ENCODE measurements around the gene GBX1.

The GBX1 gene

DNA sequence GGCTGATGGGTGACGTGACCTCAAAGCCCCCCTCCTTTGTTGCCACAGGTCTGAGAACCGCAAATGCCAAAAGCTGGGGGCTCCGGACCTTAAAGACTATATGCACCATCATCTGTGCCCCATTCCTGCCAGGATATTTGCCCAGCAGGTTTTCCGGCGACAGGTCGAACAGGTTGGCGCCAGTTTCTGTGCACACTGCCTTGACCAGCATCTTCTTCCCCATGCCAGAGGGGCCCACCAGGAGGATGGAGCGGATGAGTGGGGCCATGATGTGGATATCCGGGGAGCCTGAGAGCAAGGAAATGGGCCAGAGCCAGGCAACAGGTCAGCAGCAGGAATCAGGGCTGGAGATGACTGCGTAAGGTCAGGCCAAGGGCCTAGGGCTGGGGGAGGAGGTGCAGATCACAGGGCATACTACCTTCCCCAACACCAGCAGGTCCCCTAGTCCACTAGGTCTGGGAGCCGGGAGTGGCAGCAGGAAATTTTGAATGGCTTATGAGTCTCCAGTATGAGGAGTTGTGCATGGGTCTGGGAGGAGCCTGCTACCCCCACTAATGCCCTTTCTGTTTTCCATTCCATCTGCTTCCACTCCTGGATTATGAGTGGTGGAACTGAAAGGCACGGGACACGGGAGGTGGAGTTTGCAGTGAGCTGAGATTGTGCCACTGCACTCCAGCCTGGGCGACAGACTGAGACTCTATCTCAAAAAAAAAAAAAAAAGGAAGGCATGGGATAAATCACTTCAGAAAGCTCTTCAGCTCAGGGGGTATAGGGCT lies 25.9 kb upstream of the GBX1 start:
- no peak for DNase-seq

DNA sequence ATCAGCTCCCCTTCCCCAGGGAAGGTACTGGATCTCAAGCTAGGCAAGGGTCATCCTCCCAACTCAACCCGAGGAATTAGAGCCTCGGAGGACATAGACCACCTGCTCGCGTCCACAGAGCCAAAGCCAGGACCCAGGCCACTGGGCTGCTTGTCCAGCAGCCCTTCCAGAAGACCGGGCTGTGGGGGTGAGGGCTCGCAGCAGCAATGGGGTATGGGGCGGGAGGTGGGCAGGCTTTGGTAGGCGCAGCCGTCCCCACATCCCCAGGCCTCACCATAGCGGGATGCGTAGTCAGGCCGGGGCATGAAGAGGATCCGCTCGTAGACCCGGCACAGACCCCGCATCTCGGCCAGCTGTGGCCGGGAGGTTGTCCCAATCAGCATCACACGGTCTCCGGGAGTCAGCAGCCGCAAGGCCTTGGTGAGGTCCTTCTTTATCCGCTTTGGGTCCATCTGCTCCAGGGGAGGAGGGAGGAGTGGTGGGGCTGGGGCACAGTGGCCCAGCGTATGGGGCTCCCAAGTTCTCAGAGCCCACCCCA lies 24.6 kb upstream of the GBX1 start:
- DNase-seq: no peak

DNA sequence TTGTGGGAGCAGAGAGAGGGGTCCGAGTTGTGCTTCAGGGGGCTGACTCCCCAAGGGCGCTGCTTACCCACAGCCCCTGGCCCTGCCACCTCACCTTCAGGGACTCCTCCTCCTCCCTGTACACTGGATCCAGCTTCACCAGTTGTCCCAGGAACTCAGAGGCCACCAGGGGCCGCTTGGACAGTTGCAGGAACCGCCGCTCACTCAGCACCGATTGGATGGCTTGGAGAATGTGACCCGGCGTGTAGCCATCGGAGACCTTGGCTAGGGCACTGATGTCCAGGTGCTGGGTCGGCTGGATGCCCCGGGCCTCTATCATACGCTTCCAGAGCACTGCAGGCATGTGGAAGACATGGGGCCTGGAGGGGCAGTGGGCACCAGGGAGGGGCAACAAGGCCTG lies 24.1 kb upstream of the GBX1 start:
- DNase-seq: no peak

DNA sequence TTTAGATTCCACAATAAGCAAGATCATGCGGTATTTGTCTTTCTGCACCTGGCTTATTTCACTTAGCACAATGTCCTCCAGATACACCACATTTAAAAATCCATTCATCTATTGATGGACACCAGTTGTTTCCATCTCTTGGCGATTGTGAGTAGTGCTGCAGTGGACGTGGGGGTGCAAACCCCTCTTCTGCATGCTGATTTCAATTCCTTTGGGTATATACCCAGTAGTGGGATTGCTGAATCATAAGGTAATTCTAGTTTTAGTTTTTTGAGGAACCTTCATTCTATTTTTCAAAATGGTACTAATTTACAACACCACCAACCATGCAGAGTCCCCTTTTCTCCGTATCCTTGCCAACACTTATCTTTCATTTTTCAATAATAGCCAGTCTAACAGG lies 21.5 kb upstream of the GBX1 start:
- no peak for DNase-seq

DNA sequence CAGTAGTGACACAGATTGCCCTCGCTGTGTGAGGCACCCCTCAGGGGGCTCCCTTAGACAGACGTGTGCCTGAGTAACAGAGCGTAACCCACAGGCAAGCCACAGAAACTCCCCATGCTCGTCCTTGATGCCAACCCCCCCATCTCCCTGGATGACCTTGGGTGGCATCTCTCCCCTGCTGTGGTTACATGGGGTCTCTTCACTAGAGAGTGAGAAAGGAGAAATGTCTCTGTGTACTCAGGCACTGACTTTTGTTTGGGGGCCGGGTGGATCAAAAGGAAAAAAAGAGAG lies 20.7 kb upstream of the GBX1 start:
- DNase-seq: no peak

DNA sequence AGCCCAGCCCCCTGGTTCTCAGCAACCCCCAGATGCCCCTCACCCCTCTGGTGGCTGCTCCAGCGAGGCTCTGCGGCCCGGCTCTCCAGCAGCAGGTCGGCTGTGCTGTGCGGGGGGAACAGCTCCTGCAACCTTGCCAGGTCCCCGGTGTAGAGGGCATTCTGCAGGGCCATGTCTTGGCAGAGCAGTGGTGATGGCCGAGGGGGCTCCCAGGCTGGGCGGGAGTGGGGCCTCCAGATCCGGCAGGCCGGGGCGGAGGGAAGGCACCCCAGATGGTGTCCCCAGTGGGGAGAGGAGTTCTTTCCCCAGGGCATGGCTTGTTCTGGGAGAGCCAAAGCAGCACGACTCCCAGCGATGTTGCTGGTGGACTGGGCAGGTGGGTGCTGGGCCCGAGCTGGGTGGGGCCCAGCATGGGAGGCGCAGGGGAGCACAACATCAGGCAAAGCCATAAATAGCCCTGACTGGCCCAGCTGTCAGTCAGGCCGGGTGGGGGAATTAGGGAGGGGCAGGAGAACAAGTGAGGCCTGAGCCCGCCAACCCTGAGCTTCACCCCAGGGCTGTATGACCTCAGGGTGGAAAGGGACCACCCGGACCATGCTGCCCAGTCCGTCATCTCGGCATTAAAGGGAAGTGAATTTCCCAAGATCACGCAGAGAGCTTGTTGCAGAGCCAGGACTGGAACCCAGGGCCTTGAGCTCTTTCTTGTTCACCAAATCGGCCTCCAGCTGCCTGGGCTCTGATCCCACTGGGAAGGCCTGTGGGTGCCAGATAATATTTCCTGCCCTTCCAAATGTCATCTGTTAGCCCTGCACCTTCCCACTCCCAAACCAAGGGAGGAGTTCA lies 20.1 kb upstream of the GBX1 start:
- no peak for DNase-seq

DNA sequence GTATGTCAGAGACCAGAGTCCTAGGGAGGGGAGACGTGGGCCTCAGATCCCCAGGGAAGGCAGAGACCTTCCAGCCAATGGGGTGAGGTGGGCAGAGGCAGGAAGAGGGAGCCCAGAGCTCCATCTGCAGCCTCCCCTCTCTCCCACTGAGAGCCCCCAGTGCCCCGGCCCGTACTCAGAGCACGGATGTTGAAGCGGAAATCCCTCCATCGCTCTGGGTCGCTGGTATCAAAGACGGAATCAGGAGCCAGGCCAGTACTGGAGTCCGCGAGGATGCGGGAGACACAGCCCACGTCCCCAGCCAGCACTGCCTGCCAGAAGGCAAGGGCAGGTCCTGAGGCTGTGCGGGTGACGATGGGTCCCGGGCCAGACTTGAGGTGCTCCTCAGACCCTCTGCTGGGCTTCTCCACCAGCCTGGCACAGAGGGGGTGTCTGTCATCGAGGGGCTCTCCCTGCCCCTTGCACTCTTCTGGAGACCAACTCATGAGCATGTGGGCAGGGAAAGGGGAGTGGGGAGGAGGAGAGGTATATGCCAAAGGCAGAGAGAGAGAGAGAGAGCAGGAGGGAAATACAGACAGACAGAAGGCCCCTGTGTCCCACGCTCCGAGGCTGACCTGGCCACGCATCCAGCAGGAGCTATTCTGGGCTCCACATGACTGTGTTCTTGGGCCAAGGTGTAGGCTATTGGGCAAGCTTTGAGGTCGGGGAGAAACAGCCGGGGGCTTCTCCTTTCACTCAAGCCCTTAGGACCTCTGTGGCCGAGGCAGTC lies 19.3 kb upstream of the GBX1 start, which contains the start of gene ASB10:
Gene ASB10 (minus strand): TSS at position 611 of the 769 bp plus-strand sequence. CDS start 120 bp downstream, at position 491.
- DNase-seq: no peak

DNA sequence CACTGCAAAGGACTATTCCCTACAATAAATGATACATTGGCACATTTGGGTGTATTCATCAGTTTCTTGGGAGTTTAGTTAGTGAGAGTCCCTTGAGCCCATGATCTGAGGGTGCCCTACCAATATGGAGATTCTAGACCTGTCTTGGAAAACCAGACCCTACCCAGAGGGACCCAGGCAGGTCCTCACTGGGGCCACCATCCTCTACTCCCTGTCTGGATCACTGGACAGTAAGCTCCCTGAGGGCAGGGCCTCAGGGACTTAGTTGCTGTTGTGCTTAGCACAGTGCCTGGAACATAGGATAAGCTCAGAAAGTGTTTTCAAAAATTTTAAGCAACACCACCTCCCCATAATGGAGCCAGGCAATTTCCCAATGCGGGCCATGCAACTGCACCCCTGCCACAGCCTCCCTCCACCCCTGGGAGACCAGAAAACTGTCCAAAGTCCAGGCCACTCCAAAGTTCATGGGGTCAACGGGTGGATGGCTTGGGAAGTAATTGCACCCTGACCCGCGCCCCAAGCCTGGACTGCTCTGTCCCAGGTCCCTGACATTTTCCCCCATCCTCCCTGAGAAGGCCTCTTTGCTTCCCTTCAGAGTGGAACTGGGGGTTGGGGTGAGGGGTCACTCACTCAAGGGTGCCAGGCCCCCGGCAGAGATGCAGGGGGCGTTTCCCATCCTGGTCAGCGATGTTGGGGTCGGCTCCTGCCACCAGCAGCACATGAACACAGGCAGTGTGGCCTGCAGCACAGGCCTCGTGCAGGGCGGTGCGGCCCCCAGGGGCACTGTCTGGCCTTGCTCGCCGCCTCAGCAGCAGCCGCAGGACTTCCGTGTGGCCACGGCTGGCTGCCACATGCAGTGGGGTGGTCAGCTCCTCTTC lies 18.5 kb upstream of the GBX1 start:
- no peak for DNase-seq

DNA sequence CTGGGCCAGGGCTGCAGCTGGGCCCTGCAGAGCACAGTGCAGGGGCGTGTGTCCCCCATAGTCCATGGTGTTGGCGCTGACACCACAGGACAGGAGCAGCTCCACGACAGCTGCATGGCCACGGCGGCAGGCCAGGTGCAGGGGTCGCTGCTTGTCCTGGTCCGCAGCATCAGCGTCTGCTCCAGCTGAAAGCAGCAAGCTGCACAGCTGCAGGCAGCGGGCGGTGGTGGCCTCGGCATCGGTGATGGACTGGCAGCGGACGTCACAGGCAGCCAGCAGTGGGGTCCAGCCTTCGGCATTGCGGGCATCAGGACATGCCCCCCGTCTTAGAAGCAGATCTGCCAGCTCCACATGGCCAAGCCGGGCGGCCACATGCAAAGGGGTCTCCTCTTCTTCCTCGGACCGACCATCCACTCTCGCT lies 13.5 kb upstream of the GBX1 start:
- DNase-seq: no peak

DNA sequence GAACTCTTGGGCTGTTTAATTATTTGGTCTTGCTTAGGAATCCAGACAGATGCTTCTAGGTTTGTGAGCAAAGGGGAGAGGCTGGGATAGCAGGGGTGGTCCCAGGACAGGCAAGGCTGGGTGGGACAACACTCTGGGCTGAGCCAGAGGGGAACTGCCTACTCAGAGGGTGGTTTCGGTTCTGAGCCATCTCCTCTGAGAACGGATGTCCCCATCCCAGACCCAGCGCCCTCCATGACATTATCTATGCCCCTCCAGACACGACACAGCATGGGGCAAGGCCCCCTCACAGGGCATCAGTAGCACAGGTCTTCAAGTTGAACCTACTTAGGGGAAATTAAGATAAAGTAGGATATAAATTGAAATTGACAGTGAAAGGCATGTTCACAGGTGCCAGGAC lies 12.5 kb upstream of the GBX1 start:
- DNase-seq: no peak

DNA sequence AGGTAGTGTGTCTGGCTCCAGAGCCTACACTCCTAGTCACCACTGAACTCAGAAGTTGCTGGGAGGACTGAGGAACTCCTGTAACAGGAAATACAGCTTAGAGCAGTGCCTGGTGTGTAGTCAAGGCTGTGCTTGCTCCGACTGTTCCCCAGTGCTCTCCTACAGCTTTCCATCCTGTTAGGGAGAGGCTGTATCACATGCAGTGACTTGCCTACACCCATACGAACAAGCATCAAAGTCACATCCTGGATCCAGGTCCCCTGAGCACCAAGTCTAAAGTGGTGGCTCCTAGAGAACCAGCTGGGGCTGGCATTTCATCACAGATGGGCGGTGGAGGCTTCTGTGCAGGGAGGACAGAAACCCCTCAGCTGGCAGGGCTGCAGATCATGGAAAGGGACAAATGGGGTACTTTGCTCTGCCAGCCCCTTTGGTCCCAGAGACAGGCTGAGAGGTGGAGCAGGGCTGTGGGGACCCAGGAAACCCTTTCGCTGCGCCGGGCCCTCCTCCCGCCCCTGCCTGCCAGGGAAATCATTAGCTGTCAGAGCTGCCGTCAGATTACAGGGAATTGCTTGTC lies 11.9 kb upstream of the GBX1 start:
- DNase-seq: no peak

DNA sequence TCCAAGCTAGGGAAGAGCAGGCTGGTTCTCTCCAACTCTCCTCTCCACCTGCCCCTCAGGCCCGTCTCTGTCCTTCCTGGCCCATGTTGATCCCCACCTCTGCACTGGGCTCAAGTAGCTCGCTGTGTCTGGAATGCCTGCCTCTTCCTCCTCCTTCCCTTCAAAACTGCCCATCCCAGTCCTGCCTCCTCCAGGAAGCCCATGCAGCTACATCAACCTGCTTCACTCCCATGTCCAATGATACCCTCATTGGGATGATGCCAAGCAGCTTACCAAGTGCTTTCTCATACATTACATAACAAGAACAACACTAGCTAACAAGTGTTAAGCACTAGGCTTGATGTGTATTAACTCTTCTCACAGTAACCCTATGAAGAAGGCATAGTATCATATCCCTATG lies 11.3 kb upstream of the GBX1 start:
- no peak for DNase-seq

DNA sequence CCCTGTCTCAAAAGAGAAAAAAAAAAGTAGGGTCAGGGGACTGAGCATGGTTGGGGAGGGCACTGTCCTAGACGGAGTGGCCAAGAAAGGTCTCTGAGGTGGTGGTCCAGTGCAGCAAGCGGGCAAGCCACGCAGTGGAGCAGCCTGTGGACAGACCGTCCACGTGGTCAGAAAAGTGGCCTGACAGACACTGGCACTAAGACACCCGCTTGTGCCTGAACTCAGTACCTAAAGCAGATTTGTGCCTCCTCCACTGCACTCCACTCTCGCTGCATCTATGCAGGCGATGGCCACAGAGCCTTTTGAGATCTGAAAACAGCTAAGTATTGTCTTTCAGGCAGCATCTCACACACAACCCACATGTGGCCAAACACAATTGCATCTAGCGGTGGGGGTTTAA lies 10.7 kb upstream of the GBX1 start:
- DNase-seq: no peak

DNA sequence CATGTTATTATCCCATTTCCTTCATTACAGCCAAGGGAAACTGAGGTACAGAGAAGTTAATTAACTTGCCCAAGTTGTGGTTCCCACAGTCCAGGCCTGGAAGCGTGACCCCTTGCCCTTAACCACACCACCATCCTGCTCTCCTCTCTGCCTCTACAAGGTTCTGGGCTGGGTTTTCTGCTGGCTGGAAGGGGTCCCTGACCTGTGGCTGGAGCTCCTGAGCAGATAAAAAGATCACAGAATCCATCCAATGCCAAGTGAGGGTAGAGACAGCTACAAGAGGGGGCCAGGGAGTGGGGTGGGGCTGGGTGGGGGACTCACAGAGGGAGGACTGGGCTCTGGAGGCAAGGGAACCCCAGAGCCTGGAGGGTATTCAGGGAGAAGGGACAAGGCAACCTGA lies 9.8 kb upstream of the GBX1 start:
- DNase-seq: no peak

DNA sequence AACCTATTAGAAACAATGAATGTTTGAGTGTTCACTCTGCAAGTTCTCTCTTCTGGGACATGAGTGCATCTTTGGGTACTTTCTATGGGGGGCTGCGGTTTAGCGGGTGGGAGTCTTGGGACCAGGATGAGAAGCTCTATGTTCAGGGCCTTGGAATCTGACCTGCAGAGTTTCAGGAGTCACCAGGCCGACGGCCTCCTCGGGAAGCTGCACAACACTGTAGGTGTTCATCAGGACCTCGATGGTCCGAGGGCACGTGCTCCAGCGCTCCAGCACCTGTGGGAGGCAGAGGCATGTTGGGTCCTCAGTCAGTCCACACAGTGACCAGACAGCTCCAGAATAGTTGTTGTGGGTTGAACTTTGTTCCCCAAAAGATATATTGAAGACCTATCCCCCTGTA lies 8.9 kb upstream of the GBX1 start:
- no peak for DNase-seq

DNA sequence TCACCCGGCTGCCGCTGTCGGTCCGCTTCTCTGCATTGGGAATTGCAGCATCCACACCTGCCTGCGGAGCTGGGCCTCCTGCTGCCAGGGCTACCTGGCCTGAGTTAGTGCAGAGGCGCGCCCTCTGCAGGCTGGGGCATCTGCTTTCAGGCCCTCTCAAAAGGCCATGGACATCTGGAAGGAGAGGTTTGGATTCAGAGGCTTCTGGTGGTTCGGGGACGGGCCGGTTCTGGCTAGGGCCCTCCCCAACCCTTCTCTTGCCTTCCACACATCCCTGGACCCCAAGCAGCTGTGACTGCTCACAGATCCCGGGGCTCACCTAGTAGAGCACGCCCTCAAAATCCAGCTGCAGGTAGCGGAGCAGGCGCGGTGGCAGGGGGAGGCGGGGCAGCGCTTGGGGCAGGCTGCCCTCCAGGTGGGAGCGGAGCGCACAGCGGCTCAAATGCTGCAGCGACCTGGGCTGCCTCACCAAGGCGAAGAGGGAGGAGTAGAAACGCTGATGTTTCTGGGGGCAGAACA lies 8.4 kb upstream of the GBX1 start:
- DNase-seq: no peak

DNA sequence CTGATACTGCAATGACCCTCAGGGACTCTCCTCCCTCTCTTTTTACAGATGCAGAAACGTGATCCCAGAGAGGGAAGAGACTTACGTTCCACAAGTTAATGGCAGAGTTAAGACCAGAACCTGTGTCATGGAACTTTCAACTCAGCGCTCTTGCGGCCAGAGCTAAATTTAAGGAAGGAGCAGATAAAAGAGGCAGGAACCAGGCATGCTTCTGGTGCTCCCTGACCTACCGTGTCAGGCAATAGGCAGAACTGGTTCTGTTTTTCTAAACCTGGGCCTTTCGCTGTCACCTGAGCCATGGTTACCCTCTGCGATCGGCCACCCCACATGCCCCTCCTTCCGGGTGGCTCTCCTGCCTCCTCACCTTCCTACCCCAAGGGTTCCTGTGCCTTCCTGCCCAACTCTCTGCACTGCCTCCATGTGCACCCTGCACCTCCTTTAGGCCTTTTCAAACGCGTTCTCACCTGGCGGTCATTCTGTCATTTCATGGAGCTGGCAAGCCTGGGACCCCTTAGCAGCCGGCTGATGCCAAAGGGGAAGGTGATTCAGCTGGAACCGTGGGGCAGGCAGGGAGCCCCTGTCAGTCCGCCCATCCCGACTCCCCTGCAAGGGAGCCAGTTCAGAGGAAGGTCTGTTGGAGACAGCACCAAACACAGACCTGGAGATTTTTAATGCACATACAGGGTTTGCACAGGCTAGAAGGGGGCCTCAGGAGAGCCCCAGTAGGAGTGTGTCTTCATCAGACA lies 7.7 kb upstream of the GBX1 start:
- DNase-seq: no peak

DNA sequence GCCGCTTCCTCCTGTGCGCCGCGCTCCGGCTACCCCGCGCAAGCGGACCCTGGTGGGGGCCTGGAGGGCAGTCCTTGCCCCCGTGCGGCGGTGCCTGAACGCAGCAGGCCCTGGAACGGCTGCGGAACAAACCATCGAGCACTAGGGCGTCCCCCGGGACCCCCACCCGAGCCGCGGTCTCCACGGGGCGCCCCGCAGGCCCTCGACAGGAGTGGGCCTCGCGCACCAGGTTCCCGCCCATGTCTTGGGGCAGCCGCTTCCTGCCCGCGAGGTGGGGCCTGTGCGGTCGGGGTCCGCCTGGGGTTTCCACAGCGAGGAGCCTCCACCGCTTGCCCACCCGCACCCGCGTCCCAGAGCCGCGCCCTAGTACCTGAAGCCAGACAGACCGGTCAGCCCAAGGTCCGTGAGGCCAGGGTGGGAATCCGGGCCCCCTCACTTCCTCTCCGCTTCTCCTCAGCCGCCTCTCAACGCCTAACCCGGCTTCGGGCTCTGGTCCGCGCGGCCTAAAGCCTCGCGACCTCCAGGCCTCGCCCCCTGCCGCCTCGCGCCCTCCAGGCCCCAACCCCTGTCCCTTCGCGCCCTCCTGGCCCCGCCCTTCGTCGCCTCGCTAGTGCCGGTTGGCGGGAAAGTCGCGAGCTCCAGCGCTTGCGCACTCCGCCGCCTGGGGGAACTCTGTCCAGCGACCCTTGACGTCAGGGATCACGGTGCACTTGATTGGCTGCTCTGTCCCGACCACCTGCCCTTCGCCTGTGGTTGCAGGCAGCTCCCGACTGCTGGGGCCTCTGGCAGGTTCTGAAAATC lies 7.0 kb upstream of the GBX1 start:
- peak; percentile 82 for DNase-seq

DNA sequence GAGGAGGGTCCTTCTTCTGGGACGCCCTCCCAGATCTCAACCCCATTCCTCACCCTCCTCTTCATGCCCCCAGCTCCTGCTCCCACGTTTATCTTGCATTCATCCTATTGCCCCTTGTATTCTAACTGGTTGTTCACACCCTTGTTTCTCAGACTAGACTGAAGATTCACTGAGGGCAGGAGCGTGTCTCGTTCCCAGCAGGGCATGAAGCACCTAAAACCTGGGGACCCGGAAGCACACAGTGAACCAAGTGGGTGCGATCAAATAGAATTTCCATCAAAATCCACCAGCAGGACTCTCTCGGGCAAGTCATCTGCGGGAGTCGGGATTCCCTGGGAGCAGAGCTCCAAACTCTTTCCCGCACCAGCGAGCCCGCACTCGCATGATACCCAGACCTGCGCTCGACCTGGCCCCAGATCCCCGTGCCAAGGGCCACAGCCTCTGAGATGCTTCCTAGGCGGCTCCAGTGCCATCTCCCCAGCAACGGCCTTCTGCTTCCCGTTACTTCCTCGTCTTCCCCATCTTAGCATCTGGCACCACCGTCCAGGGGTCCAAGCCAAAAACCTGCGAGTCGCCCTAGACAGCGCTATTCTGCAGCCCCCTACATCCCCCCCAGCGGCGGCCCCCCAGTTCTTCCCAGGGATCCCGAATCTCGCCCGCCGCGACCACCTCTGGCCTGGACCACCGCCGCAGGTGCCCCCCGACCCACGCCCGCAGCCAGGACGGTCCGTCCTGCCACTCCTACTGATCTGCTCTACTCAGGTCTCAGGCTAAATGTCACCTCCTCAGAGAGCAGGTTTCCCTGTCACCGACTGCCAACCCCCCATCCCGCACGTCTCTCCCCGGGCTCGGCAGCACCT lies 6.1 kb upstream of the GBX1 start:
- no peak for DNase-seq
